Measurements from ENCODE around the gene SPECC1L.

GRCh38 chr22:24416095-24416494 lies 145.5 kb downstream of the SPECC1L start:
- TF ChIP-seq, protein P1, sequence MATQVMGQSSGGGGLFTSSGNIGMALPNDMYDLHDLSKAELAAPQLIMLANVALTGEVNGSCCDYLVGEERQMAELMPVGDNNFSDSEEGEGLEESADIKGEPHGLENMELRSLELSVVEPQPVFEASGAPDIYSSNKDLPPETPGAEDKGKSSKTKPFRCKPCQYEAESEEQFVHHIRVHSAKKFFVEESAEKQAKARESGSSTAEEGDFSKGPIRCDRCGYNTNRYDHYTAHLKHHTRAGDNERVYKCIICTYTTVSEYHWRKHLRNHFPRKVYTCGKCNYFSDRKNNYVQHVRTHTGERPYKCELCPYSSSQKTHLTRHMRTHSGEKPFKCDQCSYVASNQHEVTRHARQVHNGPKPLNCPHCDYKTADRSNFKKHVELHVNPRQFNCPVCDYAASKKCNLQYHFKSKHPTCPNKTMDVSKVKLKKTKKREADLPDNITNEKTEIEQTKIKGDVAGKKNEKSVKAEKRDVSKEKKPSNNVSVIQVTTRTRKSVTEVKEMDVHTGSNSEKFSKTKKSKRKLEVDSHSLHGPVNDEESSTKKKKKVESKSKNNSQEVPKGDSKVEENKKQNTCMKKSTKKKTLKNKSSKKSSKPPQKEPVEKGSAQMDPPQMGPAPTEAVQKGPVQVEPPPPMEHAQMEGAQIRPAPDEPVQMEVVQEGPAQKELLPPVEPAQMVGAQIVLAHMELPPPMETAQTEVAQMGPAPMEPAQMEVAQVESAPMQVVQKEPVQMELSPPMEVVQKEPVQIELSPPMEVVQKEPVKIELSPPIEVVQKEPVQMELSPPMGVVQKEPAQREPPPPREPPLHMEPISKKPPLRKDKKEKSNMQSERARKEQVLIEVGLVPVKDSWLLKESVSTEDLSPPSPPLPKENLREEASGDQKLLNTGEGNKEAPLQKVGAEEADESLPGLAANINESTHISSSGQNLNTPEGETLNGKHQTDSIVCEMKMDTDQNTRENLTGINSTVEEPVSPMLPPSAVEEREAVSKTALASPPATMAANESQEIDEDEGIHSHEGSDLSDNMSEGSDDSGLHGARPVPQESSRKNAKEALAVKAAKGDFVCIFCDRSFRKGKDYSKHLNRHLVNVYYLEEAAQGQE (IDR thresholded peaks at IDR 0.05; ENCODE audit: insufficient read depth in 1 of 2, low read depth in 2 of 2, low read length in 2 of 2): no peak
- TF ChIP-seq TAF1 (IDR thresholded peaks at IDR 0.05; ENCODE audit: borderline replicate concordance, insufficient read depth, low read length): no peak
